Measurements from ENCODE around the gene SMARCD3. TPM values are rescaled to one million over a fixed set of nuclear protein-coding genes. Genes with fewer than 3 reads are reported as not detected.

Gene SMARCD3
- total and polyA plus RNA-seq, 2 experiments from 2014 or later = 3.3 to 4.0 TPM

- no peak for TF ChIP-seq ZNF462 (CRISPR knock-in tag; IDR thresholded peaks at IDR 0.05)
Measured at GRCh38 chr7:151273651-151274390, 25.3 kb upstream of the SMARCD3 start (continued).

- H3K36me3 Mint-ChIP-seq (ENCODE audit: low read depth) = no peaks in the 10 kb centered on the region
- Histone ChIP-seq H3K4me1 (ENCODE audit: insufficient read depth) (peaks cover 6% of the 10 kb centered on the region; the same call in 1 of the 2 replicates), H3F3A (replicated peaks; ENCODE audit: low read depth) (no peaks in the 10 kb centered on the region), H3K9me2 (ENCODE audit: insufficient read depth) (no peaks in the 10 kb centered on the region), H3K4me2 (no peak overlapping the region), H3K36me3 (ENCODE audit: insufficient read depth) (no peaks in the 10 kb centered on the region), H3K27me3 (ENCODE audit: insufficient read depth) (peaks cover 18% of the 10 kb centered on the region), H3K27ac (ENCODE audit: low read depth) (no peak overlapping the region), H3K4me3 (no peak overlapping the region), H3K79me2 (replicated peaks; ENCODE audit: insufficient read depth) (no peaks in the 10 kb centered on the region), H4K20me1 (replicated peaks; ENCODE audit: insufficient read depth) (no peaks in the 10 kb centered on the region), H2AFZ (no peak overlapping the region)
- no peaks in the 10 kb centered on the region for H3K9me3 Mint-ChIP-seq
- peaks cover 14% of the 10 kb centered on the region; the same call in 2 of the 3 replicates for H3K4me1 Mint-ChIP-seq
- no peak overlapping the region for H3K27ac Mint-ChIP-seq
- H3K4me3 Mint-ChIP-seq = no peak overlapping the region
- DNase-seq (ENCODE audit: low spot score) (no peak), ATAC-seq (no peak)
- H3K27me3 Mint-ChIP-seq (ENCODE audit: insufficient read depth, low read depth, poor library complexity) = peaks cover 26% of the 10 kb centered on the region
- TF ChIP-seq ZNF462 (CRISPR knock-in tag; IDR thresholded peaks at IDR 0.05) (no peak), JUNB (IDR thresholded peaks at IDR 0.05; ENCODE audit: unreplicated experiment) (no peak), ZNF331 (CRISPR knock-in tag; IDR thresholded peaks at IDR 0.05; ENCODE audit: low read depth) (no peak), STAT1 (IDR thresholded peaks at IDR 0.05; ENCODE audit: unreplicated experiment) (no peak), EZH2 (IDR thresholded peaks at IDR 0.05; ENCODE audit: low read depth, unreplicated experiment) (no peak), ETS1 (IDR thresholded peaks at IDR 0.05) (no peak)
Measured at GRCh38 chr7:151272877-151273276, 24.4 kb upstream of the SMARCD3 start.

Measured in GM23338 (cell line).